Adrenal gland (tissue), 12 donors: ENCODE results near the gene ULBP1. TPM values are rescaled to one million over a fixed set of nuclear protein-coding genes. Genes with fewer than 3 reads are reported as not detected.
A peak's percentile ranks its signal among the peaks of the same experiment; 100 is the strongest.

Experiments
- DNase-seq, 7 donors: peaks; one replicate each; pipeline ENCODE4 v3.0.0-alpha.2; 2019 to 2020
- H3K27ac ChIP-seq, 5 donors: fragments of 200-600 bp; sonication (generic) in 4 of 5; 1 replicate in 3 of 5; 2 replicates in 2 of 5; pipeline versions ENCODE4 v1.5.1 to v1.8.0; 2016 to 2020; ENCODE audit warnings: mild to moderate bottlenecking in 1 of 5
- H3K27me3 ChIP-seq: fragments of 200-600 bp; 2 replicates; pipeline ENCODE4 v1.8.0; 2021
- H3K36me3 ChIP-seq, 2 donors: fragments of 200-600 bp; replicated peaks in 1 of 2; 1 replicate in 1 of 2; 2 replicates in 1 of 2; pipeline versions ENCODE4 v1.5.1 to v1.8.0; 2018 to 2022
- H3K4me1 ChIP-seq, 2 donors: fragments of 200-600 bp; replicated peaks in 1 of 2; 1 replicate in 1 of 2; 2 replicates in 1 of 2; pipeline versions ENCODE4 v1.5.1 to v1.8.0; 2018 to 2021
- H3K4me3 ChIP-seq, 4 donors: fragments of 200-600 bp; sonication (generic) in 3 of 4; one replicate each; pipeline ENCODE4 v1.5.1; 2016 to 2018
- H3K9me3 ChIP-seq, 3 donors: fragments of 200-600 bp; sonication (generic) in 1 of 3; replicated peaks in 1 of 3; 1 replicate in 2 of 3; 2 replicates in 1 of 3; pipeline versions ENCODE4 v1.5.1 to v1.8.0; 2016 to 2021
- POLR2A ChIP-seq, 2 donors: fragments of 450-650 bp; IDR thresholded peaks; one replicate each; pipeline ENCODE4 v1.6.1; 2017; ENCODE audit warnings: antibody characterized with exemption in 2 of 2, mild to moderate bottlenecking in 2 of 2, moderate library complexity in 1 of 2
- WGBS, 4 donors: extraction: QIAGEN DNeasy Blood & Tissue Kit in 2 of 4; methylation state at CpG; one replicate each; pipeline versions ENCODE4 v1.1.5 to v1.1.7; 2013 to 2017; 5-methylcytosine and 5-hydroxymethylcytosine counted together
- intact Hi-C, 2 donors: fragments of 100-400 bp; cut with DNase I; formaldehyde crosslinking; loops; one replicate each; pipeline versions ENCODE4 v1.14.1 to v1.15.0; 2022 to 2023
- polyA plus RNA-seq, 3 donors: library from polyadenylated mRNA; stranded (reverse); fragments of 200-250 nt in 2 of 3; fragments of 350-450 nt in 1 of 3; fragmentation: Illumina TruSeq in 1 of 3; extraction: RNeasy Lipid Tissue Mini Kit (QIAGEN cat#74804) in 1 of 3; gene quantifications; one replicate each; pipeline ENCODE4 v1.2.3, GENCODE V29; 2013 to 2014
- total RNA-seq, 9 donors: library from RNA; depleted of rRNA in 4 of 9; stranded (reverse); fragments of >200 nt in 4 of 9; fragments of 120-200 nt in 1 of 9; fragmentation: NEBNext Ultra II Directional in 1 of 9; extraction: Animal tissue kit (Norgen Biotek cat#: 25700) in 1 of 9; gene quantifications; one replicate each; pipeline versions ENCODE4 v1.1.0 to v1.2.4, GENCODE V29; 2013 to 2023
- TF ChIP-seq, protein P1 (sequence below), 6 experiments: fragments of 450-650 bp in 4 of 6; fragments of 200-600 bp in 2 of 6; sonication (generic) in 1 of 6; IDR thresholded peaks; 1 replicate in 5 of 6; 2 replicates in 1 of 6; pipeline versions ENCODE4 v1.5.1 to v1.8.0; 2016 to 2021; ENCODE audit warnings: antibody characterized with exemption in 6 of 6, mild to moderate bottlenecking in 2 of 6, moderate library complexity in 1 of 6
- donor health status: healthy with polysubstance abuse.
- donor health status: Bipolar disorder and iron deficiency.
- donor health status: DM: yes; HTN: yes; CAD: no.
- donor health status: DM: no; HTN: no; CAD: no.
- donor health status: DM: no; HTN: no; CAD: no.
- donor health status: DM: yes; HTN: yes; CAD: no.

Gene ULBP1
- total and polyA plus RNA-seq, 12 donors: 0.03 to 0.88 (median 0.28) TPM; not detected in 4

DNA sequence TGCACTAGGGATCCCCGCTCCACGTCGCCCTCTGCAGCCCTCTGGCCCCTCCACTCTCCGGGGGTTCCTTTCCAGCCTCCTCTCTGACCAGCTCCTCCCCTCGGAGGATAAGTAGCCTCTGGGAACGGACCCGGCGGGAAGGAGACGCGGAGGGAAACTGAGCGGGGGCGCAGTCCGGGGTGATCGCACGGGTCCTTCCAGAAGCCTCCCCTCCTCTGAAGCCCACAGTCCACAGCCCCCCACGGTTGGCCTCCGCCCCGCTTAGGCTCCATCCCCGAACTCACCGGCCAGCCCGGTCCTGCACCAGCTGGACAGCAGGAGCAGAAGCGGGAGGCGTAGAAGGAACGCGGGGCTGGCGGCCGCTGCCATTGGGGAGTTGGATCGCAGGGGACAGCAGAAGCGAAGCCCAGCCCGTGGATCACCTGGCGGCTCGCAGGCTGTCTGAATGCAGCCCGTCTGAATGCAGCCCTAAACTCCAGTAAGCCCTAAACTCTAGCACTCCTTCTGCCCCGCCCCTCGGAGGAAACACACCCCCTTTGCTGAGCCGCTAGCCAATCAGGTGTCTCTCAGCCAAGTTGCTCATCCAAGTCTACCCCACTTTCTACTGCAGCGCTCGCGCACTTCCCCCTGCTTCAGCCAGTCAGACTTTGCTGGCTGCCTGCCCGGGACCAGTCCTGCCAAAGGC is 41.0 kb upstream of the ULBP1 start, which contains the start of gene RAET1G:
RAET1G (minus strand) TSS at position 480 of the 685 bp plus-strand sequence; CDS start at position 369, 111 bp downstream.
- Histone ChIP-seq H3K27me3 (no peaks in the 10 kb centered on the region), H3K4me1 (peaks cover 10 to 16% of the 10 kb centered on the region in 2 donors), H3K9me3 (no peaks in the 10 kb centered on the region), H3K36me3 (no peaks in the 10 kb centered on the region), H3K27ac (peak within 1 kb of the TSS in 1 of 5 donors; percentile 37), H3K4me3 (peak within 1 kb of the TSS; percentile 22 to 51 (median 40))
- intact Hi-C loops: loop anchor here (10.0 kb wide), 2 partner anchors 58 to 198 kb away; partner anchors contain the start of gene LRP11 (in 2 of the 2)
- TF ChIP-seq POLR2A (IDR thresholded peaks at IDR 0.05): peak in 1 of 2 donors; percentile 70
- TF ChIP-seq, protein P1, sequence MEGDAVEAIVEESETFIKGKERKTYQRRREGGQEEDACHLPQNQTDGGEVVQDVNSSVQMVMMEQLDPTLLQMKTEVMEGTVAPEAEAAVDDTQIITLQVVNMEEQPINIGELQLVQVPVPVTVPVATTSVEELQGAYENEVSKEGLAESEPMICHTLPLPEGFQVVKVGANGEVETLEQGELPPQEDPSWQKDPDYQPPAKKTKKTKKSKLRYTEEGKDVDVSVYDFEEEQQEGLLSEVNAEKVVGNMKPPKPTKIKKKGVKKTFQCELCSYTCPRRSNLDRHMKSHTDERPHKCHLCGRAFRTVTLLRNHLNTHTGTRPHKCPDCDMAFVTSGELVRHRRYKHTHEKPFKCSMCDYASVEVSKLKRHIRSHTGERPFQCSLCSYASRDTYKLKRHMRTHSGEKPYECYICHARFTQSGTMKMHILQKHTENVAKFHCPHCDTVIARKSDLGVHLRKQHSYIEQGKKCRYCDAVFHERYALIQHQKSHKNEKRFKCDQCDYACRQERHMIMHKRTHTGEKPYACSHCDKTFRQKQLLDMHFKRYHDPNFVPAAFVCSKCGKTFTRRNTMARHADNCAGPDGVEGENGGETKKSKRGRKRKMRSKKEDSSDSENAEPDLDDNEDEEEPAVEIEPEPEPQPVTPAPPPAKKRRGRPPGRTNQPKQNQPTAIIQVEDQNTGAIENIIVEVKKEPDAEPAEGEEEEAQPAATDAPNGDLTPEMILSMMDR (IDR thresholded peaks at IDR 0.05): no peak
- peak; percentile 95 to 98 (median 97) for DNase-seq
- WGBS, 4 donors: 0 to 1% (median 1%) methylated on average over 19 to 40 of the region's 40 CpGs

DNA sequence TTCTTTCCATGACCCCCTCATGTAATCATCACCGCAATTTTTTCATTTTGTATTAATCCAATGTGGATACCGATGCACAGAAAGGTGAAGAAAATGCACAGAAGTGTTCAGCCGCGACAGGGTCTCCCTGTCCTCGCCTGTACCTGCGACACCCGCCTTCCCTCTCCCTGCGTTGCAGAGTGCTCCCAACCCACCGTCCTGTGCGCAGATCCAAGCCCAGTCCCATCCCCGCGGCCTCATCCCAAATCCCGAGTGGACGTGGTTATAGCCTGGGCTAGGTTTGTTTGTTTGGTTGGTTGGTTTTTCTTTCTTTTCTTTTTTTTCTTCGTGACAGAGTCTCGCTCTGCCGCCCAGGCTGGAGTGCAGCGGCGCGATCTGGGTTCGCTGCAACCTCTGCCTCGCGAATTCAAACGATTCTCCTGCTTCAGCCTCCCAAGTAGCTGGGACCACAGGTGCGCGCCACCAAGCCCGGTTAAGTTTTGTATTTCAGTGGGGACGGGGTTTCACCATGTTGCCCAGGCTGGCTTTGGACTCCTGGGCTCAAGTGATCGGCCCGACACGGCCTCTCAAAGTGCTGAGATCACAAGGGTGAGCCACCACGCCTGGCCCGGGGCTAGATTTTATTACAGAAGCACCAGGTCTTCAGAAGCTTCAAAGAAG is 40.3 kb upstream of the ULBP1 start:
- peaks cover 10 to 16% of the 10 kb centered on the region in 2 donors for H3K4me1 ChIP-seq
- WGBS, 4 donors: 24 to 30% (median 27%) methylated on average over 24 to 33 of the region's 33 CpGs
- peak overlapping the region in 2 of 4 donors; percentile 50 to 51 for H3K4me3 ChIP-seq
- intact Hi-C loops: loop anchor here (10.0 kb wide), 2 partner anchors 59 to 199 kb away; partner anchors contain the start of gene LRP11 (in 2 of the 2)
- no peaks in the 10 kb centered on the region for H3K27me3 ChIP-seq
- DNase-seq: peak in 2 of 7 donors; percentile 25 to 39
- H3K27ac ChIP-seq: no peak overlapping the region
- no peaks in the 10 kb centered on the region for H3K36me3 ChIP-seq
- H3K9me3 ChIP-seq: no peaks in the 10 kb centered on the region
- TF ChIP-seq, protein P1 (IDR thresholded peaks at IDR 0.05): no peak
- TF ChIP-seq POLR2A (IDR thresholded peaks at IDR 0.05): no peak

DNA sequence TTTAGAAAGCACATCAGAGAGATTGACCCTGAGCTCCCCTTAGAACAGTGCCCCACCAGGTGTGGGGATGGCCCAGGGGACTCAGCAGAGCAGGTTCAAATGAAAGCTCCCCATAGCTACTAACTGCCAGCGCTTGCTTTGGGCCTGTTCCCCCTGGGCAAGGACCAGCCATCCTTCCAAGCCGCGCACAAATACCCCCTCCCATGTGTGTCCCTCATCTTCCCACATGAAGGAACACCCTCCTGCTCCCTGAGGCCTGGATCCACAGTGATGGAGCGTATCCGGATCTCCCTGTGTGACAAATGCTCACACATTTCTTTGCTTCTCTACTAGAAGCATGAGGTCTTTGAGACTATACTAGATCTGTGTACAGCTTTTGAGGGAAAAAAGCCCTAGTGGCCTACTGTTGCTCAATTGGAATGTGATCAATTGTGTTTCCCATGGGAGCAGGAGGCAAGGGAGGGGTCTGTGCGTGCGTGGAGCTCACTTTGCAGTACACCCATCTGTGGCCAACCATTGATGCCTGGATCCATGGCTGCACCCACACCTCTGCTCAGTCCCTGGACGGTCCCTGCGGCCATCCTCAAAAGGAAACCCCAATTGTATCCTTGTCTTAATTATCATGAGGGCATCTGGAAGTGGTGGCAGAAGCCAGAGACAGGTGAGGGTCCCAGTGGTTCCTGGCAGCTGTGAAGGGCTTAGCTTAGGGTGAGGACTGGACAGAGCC is 39.4 kb upstream of the ULBP1 start:
- intact Hi-C loops: loop anchor here (10.0 kb wide), 2 partner anchors 60 to 200 kb away; partner anchors contain the start of gene LRP11 (in 2 of the 2)
- peak in 2 of 7 donors; percentile 17 to 43 for DNase-seq
- TF ChIP-seq, protein P1 (IDR thresholded peaks at IDR 0.05): no peak
- TF ChIP-seq POLR2A (IDR thresholded peaks at IDR 0.05): no peak

More for the DNA sequence above, 39.4 kb upstream of the ULBP1 start:
- H3K27ac ChIP-seq: no peak overlapping the region
- 82 to 90% (median 83%) methylated on average over 6 to 9 of the region's 9 CpGs for WGBS, 4 donors
- H3K36me3 ChIP-seq: no peaks in the 10 kb centered on the region
- H3K27me3 ChIP-seq: peaks cover 3% of the 10 kb centered on the region
- peaks cover 10 to 16% of the 10 kb centered on the region in 2 donors for H3K4me1 ChIP-seq
- no peak overlapping the region for H3K4me3 ChIP-seq
- no peaks in the 10 kb centered on the region for H3K9me3 ChIP-seq
